ENCODE measurements around the gene NIP7.
"Not testable (repeated sequence)": the region's sequence is repeated elsewhere in the genome, so short reads cannot be mapped to it uniquely, and the experiment has no call there.

DNA sequence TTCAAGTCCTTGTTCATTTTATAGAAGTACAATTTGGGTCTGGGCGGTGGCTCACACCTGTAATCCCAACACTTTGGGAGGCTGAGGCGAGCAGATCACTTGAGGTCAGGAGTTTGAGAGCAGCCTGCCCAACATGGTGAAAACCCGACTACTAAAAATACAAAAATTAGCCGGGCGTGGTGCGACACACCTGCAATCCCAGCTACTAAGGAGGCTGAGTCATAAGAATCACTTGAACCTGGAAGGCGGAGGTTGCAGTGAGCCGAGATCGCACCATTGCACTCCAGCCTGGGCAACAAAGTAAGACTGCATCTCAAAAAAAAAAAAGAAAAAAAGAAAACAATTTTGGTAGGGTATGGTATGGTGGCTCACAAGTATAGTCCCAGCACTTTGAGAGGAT, 20.5 kb downstream of the NIP7 start:
- TF ChIP-seq CTCF (conservative IDR thresholded peaks at IDR 0.05 in 1 of 2, IDR thresholded peaks at IDR 0.05 in 1 of 2; ENCODE audit: extremely low read depth in 1 of 2, insufficient read depth in 1 of 2, low read depth in 1 of 2, low read length in 2 of 2); EZH2 (IDR thresholded peaks at IDR 0.05; ENCODE audit: borderline replicate concordance, low read length): not testable (repeated sequence)

All from mammary epithelial cell (primary cell).